GM11168 (cell line): ENCODE measurements around the gene ANKRD33.

Experiments
- in situ Hi-C: fragments of 300-500 bp; cut with MboI; formaldehyde crosslinking; loops from one replicate; pipeline ENCODE4 v1.12.0; 2022; ENCODE audit warnings: low sequenced_read_pairs; ENCODE audit not compliant: unreplicated experiment

The ANKRD33 gene

GRCh38 chr12:51855586-51856428 lies 32.1 kb upstream of the ANKRD33 start:
- in situ Hi-C loops, result no loop called here

GRCh38 chr12:51860986-51861385 lies 26.9 kb upstream of the ANKRD33 start:
- in situ Hi-C loops, result no loop called here

- in situ Hi-C loops, result no loop called here
Observed at GRCh38 chr12:51862947-51863346, 25.0 kb upstream of the ANKRD33 start.

GRCh38 chr12:51863363-51863932 lies 24.5 kb upstream of the ANKRD33 start:
- in situ Hi-C loops, result no loop called here

GRCh38 chr12:51863933-51864832 lies 23.7 kb upstream of the ANKRD33 start:
- in situ Hi-C loops, result no loop called here

- in situ Hi-C loops, result no loop called here
Observed at GRCh38 chr12:51864833-51865670, 22.9 kb upstream of the ANKRD33 start.

GRCh38 chr12:51865757-51866270 lies 22.1 kb upstream of the ANKRD33 start:
- in situ Hi-C loops, result no loop called here

GRCh38 chr12:51866324-51866723 lies 21.6 kb upstream of the ANKRD33 start:
- in situ Hi-C loops, result no loop called here

GRCh38 chr12:51866762-51867161 lies 21.1 kb upstream of the ANKRD33 start:
- in situ Hi-C loops, result no loop called here

GRCh38 chr12:51867371-51867770 lies 20.5 kb upstream of the ANKRD33 start:
- in situ Hi-C loops, result no loop called here

- in situ Hi-C loops, result no loop called here
Observed at GRCh38 chr12:51867796-51868428, 20.0 kb upstream of the ANKRD33 start.

- in situ Hi-C loops, result no loop called here
Observed at GRCh38 chr12:51868821-51869495, 18.9 kb upstream of the ANKRD33 start.

GRCh38 chr12:51869496-51869865 lies 18.4 kb upstream of the ANKRD33 start:
- in situ Hi-C loops, result no loop called here

GRCh38 chr12:51869931-51870330 lies 18.0 kb upstream of the ANKRD33 start:
- in situ Hi-C loops, result no loop called here

- in situ Hi-C loops, result no loop called here
Observed at GRCh38 chr12:51870504-51870903, 17.4 kb upstream of the ANKRD33 start.

GRCh38 chr12:51871126-51871525 lies 16.8 kb upstream of the ANKRD33 start:
- in situ Hi-C loops, result no loop called here

GRCh38 chr12:51871918-51872688 lies 15.8 kb upstream of the ANKRD33 start:
- in situ Hi-C loops, result no loop called here

GRCh38 chr12:51872689-51872981 lies 15.3 kb upstream of the ANKRD33 start:
- in situ Hi-C loops, result no loop called here
